DMS79 treated with DMSO at 0.1 percent for 48 hours (cell line): ENCODE results near the gene HS2ST1.
"Not testable (repeated sequence)": the region's sequence is repeated elsewhere in the genome, so short reads cannot be mapped to it uniquely, and the experiment has no call there.

Experiments
- DNase-seq: peaks from one replicate; lab custom pipeline; 2025; lab: John Stamatoyannopoulos, UW

Gene HS2ST1

DNA sequence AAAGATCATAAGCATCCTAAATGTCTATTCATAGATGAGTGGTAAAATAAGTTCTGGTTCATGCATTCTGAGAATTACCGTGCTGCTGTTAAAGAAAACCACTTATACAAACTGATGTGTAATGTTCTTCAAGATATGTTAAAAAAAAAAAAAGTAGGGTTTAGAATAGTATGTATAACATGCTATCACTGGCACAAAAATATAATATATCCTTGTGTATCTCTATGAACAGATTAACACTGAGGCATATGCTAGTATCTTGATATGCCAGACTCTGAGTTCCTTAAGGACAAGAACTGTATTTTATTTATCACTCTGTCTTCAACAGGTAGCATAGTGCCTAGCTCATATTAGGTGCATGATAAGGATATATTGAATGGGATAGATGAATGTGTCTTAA lies 108.9 kb downstream of the HS2ST1 start:
- DNase-seq, result no peak

GRCh38 chr1:87024936-87025540 lies 110.6 kb downstream of the HS2ST1 start:
- DNase-seq, result peak; percentile 39

GRCh38 chr1:87027561-87027960 lies 113.1 kb downstream of the HS2ST1 start:
- DNase-seq, result not testable (repeated sequence)

- DNase-seq, result no peak
These were observed 114.1 kb downstream of the HS2ST1 start for GRCh38 chr1:87028576-87028975.

DNA sequence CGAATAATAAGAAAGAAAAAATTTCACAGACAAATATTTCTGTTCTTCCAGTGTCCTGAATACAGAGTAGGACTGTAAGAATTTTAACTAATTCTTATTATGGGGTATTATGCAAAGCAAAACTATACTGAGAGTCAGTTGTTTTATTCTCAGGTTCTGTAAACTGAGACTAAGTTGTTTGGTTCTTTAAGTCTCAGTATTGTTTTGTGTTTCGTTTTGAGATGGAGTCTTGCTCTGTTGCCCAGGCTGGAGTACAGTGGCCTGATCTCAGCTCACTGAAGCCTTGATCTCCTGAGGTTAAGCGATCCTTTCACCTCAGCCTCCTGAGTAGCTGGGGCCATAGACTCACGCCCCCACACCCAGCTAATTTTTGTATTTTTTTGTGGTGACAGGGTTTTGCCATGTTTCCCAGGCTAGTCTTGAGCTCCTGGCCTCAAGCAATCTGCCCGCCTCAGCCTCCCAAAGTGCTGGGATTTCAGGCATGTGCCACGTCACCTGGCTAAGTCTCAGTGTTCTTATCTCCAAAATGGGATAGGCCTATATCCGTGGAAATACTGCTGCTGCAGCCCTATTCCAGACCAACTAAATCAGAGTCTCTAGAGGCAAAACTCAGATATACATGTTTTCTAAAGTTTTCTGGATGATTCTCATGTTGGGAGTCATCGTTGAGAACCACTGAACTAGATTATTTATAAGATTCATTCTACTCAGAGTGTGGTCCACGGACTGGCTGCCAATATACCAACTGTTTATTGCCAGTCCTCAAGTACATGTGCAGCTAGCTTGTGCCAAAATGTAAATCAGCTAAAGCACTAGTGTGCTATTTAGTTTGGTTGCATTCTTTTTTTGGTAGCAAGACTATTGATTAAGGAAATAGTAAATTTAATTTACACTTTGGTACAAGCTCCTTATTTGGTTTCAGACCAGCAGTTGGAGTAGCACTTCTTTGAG lies 116.6 kb downstream of the HS2ST1 start:
- DNase-seq, result no peak

DNA sequence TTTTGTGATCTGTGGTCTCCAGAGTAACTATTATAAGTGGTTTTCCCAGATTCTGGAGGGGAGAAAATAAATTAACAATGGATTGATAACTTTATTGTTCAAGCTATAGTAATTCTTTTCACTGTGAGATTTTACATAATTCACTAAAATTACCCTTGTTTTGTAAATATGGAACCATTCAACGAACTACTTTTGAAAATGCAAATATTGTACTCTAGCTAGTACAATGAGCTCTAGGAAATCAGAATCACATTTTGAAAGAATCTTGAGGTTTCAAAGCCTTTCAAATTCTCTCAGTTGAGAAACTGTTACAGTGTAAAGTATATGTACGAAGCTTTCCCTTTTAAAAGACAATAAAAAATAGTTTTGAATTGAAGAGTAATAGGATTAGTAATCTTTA lies 119.9 kb downstream of the HS2ST1 start:
- DNase-seq, result no peak

DNA sequence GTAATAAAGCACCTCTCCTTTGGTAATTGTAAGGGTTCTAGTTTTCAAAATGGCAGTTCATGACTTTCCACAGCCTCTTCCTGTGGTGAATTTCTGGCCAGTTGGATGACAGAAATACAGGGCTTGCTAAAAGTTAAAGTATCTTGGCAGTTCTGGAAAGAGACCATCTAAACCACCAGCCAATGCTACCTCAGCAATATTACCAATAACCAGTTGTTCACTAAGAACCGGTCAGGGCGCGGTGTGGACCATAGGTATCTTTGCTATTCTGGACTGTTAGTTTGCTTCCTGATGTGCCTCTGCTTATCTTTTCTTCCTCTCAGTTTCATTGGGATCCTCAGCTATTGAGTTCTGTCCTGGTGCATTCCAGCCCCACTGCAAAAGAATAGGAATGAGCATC lies 124.7 kb downstream of the HS2ST1 start:
- no peak for DNase-seq

- DNase-seq, result no peak
These were observed 127.8 kb downstream of the HS2ST1 start for GRCh38 chr1:87042111-87042811.

GRCh38 chr1:87044424-87044823 lies 130.0 kb downstream of the HS2ST1 start:
- no peak for DNase-seq

DNA sequence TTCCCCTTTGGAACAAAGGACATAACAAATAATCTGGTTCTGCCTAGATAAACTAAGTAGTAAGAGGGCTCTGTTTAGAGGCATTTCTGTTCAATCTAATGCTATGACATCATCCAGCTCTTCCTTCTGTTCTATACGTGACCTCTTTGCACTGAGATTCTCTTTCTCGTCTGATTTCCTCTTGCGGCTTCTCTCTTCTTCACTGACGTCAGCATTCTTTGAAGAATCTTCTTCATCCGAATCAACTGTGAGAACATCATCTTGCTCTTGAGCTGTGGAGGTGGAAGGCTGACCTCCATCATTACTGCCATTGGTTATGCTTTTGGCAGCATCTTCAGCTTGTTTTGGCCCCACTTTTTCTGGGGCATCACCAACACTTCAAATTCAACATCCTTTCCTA lies 130.4 kb downstream of the HS2ST1 start:
- no peak for DNase-seq

DNA sequence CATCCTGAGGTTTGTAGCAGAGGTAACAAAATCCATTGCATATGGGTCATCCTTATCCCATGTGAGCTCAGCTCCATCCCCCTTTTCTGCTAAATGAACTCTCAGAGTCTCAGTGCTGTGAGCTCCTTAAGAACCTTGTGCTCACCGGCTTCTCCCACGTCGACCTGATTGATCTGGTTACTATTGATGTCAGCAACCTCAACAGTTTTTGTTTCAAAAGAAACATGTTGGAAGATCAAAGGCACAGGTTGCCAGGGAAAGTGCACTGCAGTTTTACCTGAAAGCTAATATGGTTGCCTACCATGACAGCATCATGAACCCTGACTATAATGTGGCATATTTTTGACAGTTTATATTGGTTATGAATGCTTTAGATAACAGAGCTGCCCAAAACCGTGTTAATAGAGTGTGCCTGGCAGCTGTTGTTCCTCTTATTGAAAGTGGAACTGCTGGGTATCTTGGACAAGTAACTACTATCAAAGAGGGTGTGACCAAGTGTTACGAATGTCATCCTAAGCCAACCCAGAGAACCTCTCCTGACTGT lies 131.4 kb downstream of the HS2ST1 start:
- DNase-seq, result no peak

- no peak for DNase-seq
These were observed 132.5 kb downstream of the HS2ST1 start for GRCh38 chr1:87046951-87047350.

DNA sequence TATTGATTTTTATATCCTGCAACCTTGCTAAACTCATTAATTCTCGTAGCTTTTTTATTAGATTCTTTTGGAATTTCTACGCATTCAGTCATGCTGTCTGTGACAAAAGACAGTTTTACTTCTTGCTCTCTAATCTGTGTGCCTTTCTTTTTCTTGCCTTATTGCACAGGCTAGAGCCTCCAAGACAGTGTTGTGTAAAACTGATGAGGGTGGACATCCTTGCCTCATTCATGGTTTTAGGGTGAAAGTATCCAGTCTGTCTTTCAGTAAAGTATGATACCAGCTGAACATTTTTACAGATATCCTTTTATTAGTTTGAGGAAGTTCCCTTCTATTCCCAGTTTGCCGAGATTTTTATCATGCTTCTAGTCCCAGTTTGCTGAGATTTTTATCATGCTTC lies 133.8 kb downstream of the HS2ST1 start:
- no peak for DNase-seq

- DNase-seq, result no peak
These were observed 137.5 kb downstream of the HS2ST1 start for GRCh38 chr1:87051965-87052364.

DNA sequence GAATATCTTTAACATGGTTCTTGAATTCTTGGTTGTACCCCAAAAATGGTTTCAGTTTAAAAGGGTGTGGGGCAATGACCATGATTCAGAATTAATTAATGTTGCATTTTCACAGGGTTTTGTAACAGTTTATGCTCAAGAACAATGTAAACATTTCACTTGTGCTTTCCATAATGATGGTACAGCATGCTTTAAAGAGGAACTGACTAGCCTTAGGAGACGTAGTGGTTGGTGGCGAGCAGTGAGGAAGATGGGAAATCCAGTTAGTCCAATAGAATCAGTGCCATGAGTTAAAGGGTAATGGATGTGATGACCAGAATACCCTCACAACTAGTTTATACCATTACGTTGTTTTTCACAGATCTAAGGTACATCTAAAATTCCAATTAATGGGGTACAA lies 138.0 kb downstream of the HS2ST1 start:
- DNase-seq, result no peak

GRCh38 chr1:87052961-87053360 lies 138.5 kb downstream of the HS2ST1 start:
- peak; percentile 11 for DNase-seq

GRCh38 chr1:87053446-87053845 lies 139.0 kb downstream of the HS2ST1 start:
- DNase-seq, result no peak

GRCh38 chr1:87056974-87057373 lies 142.5 kb downstream of the HS2ST1 start:
- no peak for DNase-seq

DNA sequence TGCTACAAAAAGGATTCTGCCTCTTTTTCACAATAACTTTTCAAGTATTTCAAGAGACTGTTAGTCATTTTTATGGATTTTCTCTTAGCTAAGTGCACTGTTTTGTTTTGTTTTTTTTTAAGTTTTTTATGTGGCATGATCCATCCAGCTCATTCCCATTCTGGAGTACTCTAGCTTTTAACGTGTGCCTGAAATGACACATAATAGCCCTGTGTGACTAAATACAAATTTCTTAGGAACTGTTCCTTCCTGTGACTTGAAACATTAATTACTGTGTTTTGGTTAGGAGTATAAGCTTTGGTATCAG lies 143.9 kb downstream of the HS2ST1 start:
- no peak for DNase-seq

- no peak for DNase-seq
These were observed 147.3 kb downstream of the HS2ST1 start for GRCh38 chr1:87061742-87062156.

GRCh38 chr1:87062687-87063086 lies 148.3 kb downstream of the HS2ST1 start:
- no peak for DNase-seq

DNA sequence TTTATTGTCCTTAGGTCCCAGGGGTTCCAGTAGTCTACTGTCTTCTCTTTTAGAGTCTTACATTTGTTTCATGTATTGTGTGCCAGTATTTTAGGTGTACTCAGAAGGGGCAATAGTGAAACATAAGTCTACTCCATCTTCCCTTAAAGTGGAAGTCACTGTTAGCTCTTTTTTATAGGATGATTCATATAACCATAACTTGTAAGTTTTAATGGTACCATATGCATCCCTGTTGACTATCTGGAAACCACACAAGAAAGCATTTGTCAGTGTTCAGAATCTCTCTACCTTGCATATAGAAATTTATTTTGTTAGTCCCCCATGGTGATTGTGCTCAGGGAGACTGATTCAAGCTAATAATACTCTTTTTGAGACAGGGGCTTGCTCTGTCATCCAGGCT lies 149.9 kb downstream of the HS2ST1 start:
- no peak for DNase-seq

- DNase-seq, result no peak
These were observed 150.6 kb downstream of the HS2ST1 start for GRCh38 chr1:87064986-87065385.
